Measurements from ENCODE around the gene JPH4.
"Not testable (repeated sequence)": the region's sequence is repeated elsewhere in the genome, so short reads cannot be mapped to it uniquely, and the experiment has no call there.

DNA sequence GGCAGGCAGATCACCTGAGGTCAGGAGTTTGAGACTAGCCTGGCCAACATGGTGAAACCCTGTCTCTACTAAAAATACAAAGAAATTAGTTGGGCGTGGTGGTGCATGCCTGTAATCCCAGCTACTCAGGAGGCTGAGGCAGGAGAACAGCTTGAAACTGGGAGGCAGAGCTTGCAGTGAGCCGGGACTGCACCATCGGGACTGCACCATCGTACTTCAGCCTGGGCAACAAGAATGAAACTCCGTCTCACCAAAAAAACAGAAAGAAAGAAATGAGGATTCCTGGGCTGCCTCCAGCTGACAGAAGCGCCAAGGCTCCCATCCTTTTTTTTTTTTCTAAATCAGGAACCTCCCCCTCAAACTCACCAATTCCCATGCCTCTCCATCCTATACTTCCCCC is 41.7 kb downstream of the JPH4 start:
- not testable (repeated sequence) for TF ChIP-seq POLR2A (IDR thresholded peaks at IDR 0.05; ENCODE audit: low read length); JUNB (IDR thresholded peaks at IDR 0.05); KDM5A (IDR thresholded peaks at IDR 0.05); NPAS2 (CRISPR knock-in tag; IDR thresholded peaks at IDR 0.05; ENCODE audit: borderline replicate concordance); CBX8 (IDR thresholded peaks at IDR 0.05); BHLHE40 (IDR thresholded peaks at IDR 0.05; ENCODE audit: low read depth, low read length); RAD21 (conservative IDR thresholded peaks at IDR 0.05 in 1 of 2, IDR thresholded peaks at IDR 0.05 in 1 of 2); JUN (IDR thresholded peaks at IDR 0.05); SMC3 (IDR thresholded peaks at IDR 0.05)
- TF ChIP-seq, protein P1, sequence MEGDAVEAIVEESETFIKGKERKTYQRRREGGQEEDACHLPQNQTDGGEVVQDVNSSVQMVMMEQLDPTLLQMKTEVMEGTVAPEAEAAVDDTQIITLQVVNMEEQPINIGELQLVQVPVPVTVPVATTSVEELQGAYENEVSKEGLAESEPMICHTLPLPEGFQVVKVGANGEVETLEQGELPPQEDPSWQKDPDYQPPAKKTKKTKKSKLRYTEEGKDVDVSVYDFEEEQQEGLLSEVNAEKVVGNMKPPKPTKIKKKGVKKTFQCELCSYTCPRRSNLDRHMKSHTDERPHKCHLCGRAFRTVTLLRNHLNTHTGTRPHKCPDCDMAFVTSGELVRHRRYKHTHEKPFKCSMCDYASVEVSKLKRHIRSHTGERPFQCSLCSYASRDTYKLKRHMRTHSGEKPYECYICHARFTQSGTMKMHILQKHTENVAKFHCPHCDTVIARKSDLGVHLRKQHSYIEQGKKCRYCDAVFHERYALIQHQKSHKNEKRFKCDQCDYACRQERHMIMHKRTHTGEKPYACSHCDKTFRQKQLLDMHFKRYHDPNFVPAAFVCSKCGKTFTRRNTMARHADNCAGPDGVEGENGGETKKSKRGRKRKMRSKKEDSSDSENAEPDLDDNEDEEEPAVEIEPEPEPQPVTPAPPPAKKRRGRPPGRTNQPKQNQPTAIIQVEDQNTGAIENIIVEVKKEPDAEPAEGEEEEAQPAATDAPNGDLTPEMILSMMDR (IDR thresholded peaks at IDR 0.05), result not testable (repeated sequence)
- TF ChIP-seq, protein P2, sequence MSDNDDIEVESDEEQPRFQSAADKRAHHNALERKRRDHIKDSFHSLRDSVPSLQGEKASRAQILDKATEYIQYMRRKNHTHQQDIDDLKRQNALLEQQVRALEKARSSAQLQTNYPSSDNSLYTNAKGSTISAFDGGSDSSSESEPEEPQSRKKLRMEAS (IDR thresholded peaks at IDR 0.05), result not testable (repeated sequence)
- TF ChIP-seq, protein P3, sequence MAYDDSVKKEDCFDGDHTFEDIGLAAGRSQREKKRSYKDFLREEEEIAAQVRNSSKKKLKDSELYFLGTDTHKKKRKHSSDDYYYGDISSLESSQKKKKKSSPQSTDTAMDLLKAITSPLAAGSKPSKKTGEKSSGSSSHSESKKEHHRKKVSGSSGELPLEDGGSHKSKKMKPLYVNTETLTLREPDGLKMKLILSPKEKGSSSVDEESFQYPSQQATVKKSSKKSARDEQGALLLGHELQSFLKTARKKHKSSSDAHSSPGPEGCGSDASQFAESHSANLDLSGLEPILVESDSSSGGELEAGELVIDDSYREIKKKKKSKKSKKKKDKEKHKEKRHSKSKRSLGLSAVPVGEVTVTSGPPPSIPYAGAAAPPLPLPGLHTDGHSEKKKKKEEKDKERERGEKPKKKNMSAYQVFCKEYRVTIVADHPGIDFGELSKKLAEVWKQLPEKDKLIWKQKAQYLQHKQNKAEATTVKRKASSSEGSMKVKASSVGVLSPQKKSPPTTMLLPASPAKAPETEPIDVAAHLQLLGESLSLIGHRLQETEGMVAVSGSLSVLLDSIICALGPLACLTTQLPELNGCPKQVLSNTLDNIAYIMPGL (CRISPR knock-in tag; IDR thresholded peaks at IDR 0.05; ENCODE audit: borderline replicate concordance), result not testable (repeated sequence)
- TF ChIP-seq, protein P4, sequence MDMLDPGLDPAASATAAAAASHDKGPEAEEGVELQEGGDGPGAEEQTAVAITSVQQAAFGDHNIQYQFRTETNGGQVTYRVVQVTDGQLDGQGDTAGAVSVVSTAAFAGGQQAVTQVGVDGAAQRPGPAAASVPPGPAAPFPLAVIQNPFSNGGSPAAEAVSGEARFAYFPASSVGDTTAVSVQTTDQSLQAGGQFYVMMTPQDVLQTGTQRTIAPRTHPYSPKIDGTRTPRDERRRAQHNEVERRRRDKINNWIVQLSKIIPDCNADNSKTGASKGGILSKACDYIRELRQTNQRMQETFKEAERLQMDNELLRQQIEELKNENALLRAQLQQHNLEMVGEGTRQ (IDR thresholded peaks at IDR 0.05), result not testable (repeated sequence)

Data from A549 (cell line).